ENCODE measurements around the gene PTPRS. TPM values are rescaled to one million over a fixed set of nuclear protein-coding genes. Genes with fewer than 3 reads are reported as not detected.

The PTPRS gene
- total and polyA plus RNA-seq, 2 of the 8 experiments (the other 6 are each of a cell fraction or from before 2014, with no cell fraction given): 96.8 to 223 TPM

GRCh38 chr19:5341981-5342380 is 1.4 kb upstream of the PTPRS start:
- no peak overlapping the region for H2BK120ac ChIP-seq (replicated peaks; ENCODE audit: low read depth, low read length)
- H3K56ac ChIP-seq (replicated peaks; ENCODE audit: insufficient read length, low read depth, low read length): no peak overlapping the region
- peaks cover 7% of the 10 kb centered on the region; the same call in 1 of the 2 replicates for H3K23me2 ChIP-seq (ENCODE audit: low read depth, low read length)
- no peak overlapping the region for H3K4me3 ChIP-seq (ENCODE audit: extremely low read depth in 1 of 4, insufficient read depth in 2 of 4, low read depth in 3 of 4, low read length in 4 of 4)
- no peak overlapping the region for H2BK20ac ChIP-seq (ENCODE audit: low read length)
- no peak overlapping the region for H2BK15ac ChIP-seq (ENCODE audit: low read length)
- H3K79me2 ChIP-seq (ENCODE audit: control insufficient read depth in 1 of 2, insufficient read depth in 2 of 2, low read length in 2 of 2): peaks cover 0 to 23% of the 10 kb centered on the region in 2 experiments; a peak in 2 of 4 replicates
- H4K91ac ChIP-seq (replicated peaks; ENCODE audit: insufficient read length, low read length): no peak overlapping the region
- 66% methylated on average over 4 of the region's 4 CpGs; no CpG with 5 or more reads in 1 of the 2 experiments for WGBS, 2 experiments (ENCODE audit: extremely low coverage in 1 of 2, insufficient coverage in 1 of 2, insufficient read length in 1 of 2, insufficient replicate concordance in 2 of 2, low coverage in 1 of 2, low lambda C conversion rate in 2 of 2, missing lambda C conversion rate in 1 of 2)
- peaks cover 0 to 15% (median 9%) of the 10 kb centered on the region in 4 experiments; a peak in 5 of 7 replicates for H3K4me1 ChIP-seq (replicated peaks in 1 of 4; ENCODE audit: control insufficient read depth in 3 of 4, insufficient read depth in 4 of 4, low read length in 3 of 4)
- FAIRE-seq: no peak
- no peak overlapping the region for H3K18ac ChIP-seq (ENCODE audit: extremely low read depth, low read length)
- H3K79me1 ChIP-seq (ENCODE audit: low read depth, low read length): peaks cover 3% of the 10 kb centered on the region; the same call in 1 of the 2 replicates
- peaks cover 10 to 21% (median 17%) of the 10 kb centered on the region in 4 experiments for H3K27me3 ChIP-seq (replicated peaks in 1 of 4; ENCODE audit: control insufficient read depth in 3 of 4, extremely low read depth in 1 of 4, insufficient read depth in 3 of 4, low read length in 3 of 4)
- peaks cover 9 to 12% of the 10 kb centered on the region in 2 experiments for H4K20me1 ChIP-seq (replicated peaks in 1 of 2; ENCODE audit: control insufficient read depth in 1 of 2, insufficient read depth in 2 of 2, low read length in 2 of 2)
- no peaks in the 10 kb centered on the region for H3K36me3 ChIP-seq (ENCODE audit: control insufficient read depth in 2 of 4, insufficient read depth in 4 of 4, low read length in 3 of 4)
- H2BK12ac ChIP-seq (ENCODE audit: low read depth, low read length): no peak overlapping the region
- H2AFZ ChIP-seq (ENCODE audit: low read length): no peak overlapping the region
- no peak overlapping the region for H3K9ac ChIP-seq (replicated peaks in 1 of 4; ENCODE audit: extremely low read depth in 1 of 4, low read depth in 3 of 4, low read length in 3 of 4)
- H3K4me2 ChIP-seq (ENCODE audit: insufficient read depth in 1 of 2, low read depth in 2 of 2, low read length in 2 of 2): no peak overlapping the region
- no peak overlapping the region for H2BK5ac ChIP-seq (ENCODE audit: low read depth, low read length)
- H3K9me3 ChIP-seq (ENCODE audit: insufficient read depth in 2 of 2, low read depth in 1 of 2, low read length in 1 of 2): peaks cover 4 to 8% of the 10 kb centered on the region in 2 experiments; a peak in 2 of 4 replicates
- no peak overlapping the region for H2AK5ac ChIP-seq (ENCODE audit: low read depth, low read length)
- H3K23ac ChIP-seq (ENCODE audit: insufficient read length): no peak overlapping the region
- TF ChIP-seq JUN (IDR thresholded peaks at IDR 0.05; ENCODE audit: low read depth, low read length) (no peak), CREB1 (IDR thresholded peaks at IDR 0.05) (no peak), TCF12 (IDR thresholded peaks at IDR 0.05; ENCODE audit: low read depth, low read length) (no peak), RXRA (IDR thresholded peaks at IDR 0.05; ENCODE audit: insufficient read depth, low read depth, low read length) (no peak), CTBP2 (IDR thresholded peaks at IDR 0.05; ENCODE audit: borderline replicate concordance, insufficient read depth, insufficient read length, low read length) (no peak)
- H4K8ac ChIP-seq (ENCODE audit: extremely low read depth, insufficient read depth, low read length): no peak overlapping the region
- POLR2A ChIA-PET (ENCODE audit: partially characterized antibody): interaction anchor here (0.8 to 4.0 kb wide), 2 partner anchors 9 to 34 kb away, joined by 3 to 36 read pairs; no protein-coding TSS in a partner anchor
- H3K14ac ChIP-seq (ENCODE audit: insufficient read length): no peak overlapping the region
- H4K5ac ChIP-seq (ENCODE audit: insufficient read length, low read depth, low read length): no peak overlapping the region
- CTCF ChIA-PET (ENCODE audit: partially characterized antibody): interaction anchor here (1.9 kb wide), 1 partner anchor 12 kb away, joined by 7 read pairs; no protein-coding TSS in a partner anchor
- no peak overlapping the region for H3K4ac ChIP-seq (replicated peaks; ENCODE audit: insufficient read length, low read depth, low read length)
- no peak for DNase-seq (ENCODE audit: low read depth in 1 of 2, low spot score in 2 of 2)
- H3K27ac ChIP-seq (ENCODE audit: low read depth, low read length): no peak overlapping the region

All from H1 (cell line).